Measurements from ENCODE around the gene HEXA. TPM values are rescaled to one million over a fixed set of nuclear protein-coding genes. Genes with fewer than 3 reads are reported as not detected.
"Not testable (repeated sequence)": the region's sequence is repeated elsewhere in the genome, so short reads cannot be mapped to it uniquely, and the experiment has no call there.

The HEXA gene
- total RNA-seq, 2 donors from 2014 or later: 67.1 to 97.3 TPM

DNA sequence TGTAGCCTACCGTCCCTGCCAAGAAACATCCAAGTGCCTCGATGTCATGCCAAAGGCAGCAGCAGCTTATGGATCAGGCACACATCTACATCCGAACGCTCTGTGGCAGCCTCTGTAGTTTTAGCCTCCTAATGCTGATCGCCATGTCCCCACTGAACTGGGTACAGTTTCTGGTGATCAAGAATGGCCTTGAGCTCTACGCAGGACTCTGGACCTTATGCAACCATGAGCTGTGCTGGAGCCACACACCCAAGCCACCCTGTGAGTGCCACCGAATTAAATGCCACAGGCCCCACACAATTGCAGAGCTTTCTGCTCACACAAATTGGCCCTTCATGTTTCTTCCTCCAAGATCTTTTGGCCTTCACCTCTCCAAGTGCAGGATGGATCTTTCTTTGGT lies 22.8 kb upstream of the HEXA start:
- Histone ChIP-seq H3K4me1 (no peaks in the 10 kb centered on the region), H3K4me3 (no peak overlapping the region), H3K9ac (ENCODE audit: low read depth in 2 of 2, low read length in 2 of 2) (no peak overlapping the region), H3K27me3 (no peaks in the 10 kb centered on the region), H3K9me3 (no peaks in the 10 kb centered on the region), H3K27ac (no peak overlapping the region), H3K36me3 (no peaks in the 10 kb centered on the region)
- intact Hi-C loops (cut with DNase I): no loop called here
- DNase-seq: no peak
- no peak for TF ChIP-seq CTCF (IDR thresholded peaks at IDR 0.05)

DNA sequence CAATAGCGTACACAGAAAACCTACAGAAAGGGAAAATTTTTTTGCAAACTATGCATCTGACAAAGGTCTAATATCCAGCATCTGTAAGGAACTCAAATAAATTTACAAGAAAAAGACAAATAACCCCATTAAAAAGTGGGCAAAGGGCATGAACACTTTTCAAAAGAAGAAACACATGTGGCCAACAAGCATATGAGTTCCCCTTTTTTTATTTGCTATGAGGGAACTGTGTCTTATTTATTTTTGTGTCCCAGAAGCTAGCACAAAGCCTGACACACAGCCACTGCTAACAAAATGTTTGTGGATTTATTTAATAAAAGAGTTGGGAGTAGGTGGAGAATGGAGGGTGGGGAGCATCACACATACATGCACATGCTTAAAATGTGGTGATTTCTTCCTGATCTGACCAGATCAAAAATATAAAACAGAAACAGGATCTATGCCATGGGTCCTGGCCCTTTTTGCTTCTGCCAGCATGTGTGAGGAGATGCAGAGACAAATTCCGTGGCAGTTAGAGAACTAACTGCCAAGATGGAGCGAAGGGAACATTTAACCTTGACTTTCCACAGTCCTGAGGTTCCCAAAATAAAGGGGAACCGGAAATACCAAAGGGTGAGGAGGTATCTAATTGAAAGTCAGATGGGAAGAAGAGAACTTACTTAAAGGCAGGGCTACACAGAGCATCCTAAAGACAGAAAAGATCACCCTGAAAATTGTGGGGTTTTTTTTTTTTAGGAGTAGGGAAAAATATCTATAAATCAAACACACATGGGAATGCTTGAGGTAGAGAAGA lies 22.2 kb upstream of the HEXA start, which contains the start of gene TMEM202:
TSS of gene TMEM202 (plus strand) at position 510 of the 793 bp plus-strand sequence. CDS start at position 532, 22 bp downstream.
- no peaks in the 10 kb centered on the region for H3K4me1 ChIP-seq
- TF ChIP-seq CTCF (IDR thresholded peaks at IDR 0.05): no peak
- H3K9me3 ChIP-seq: no peaks in the 10 kb centered on the region
- no peak for DNase-seq
- no peaks in the 10 kb centered on the region for H3K36me3 ChIP-seq
- no peaks in the 10 kb centered on the region for H3K27me3 ChIP-seq
- intact Hi-C loops (cut with DNase I): no loop called here
- no peak within 1 kb of the TSS for H3K4me3 ChIP-seq
- H3K9ac ChIP-seq (ENCODE audit: low read depth in 2 of 2, low read length in 2 of 2): no peak within 1 kb of the TSS
- H3K27ac ChIP-seq: no peak within 1 kb of the TSS

- DNase-seq; H3K9ac ChIP-seq (ENCODE audit: low read depth in 2 of 2, low read length in 2 of 2); H3K9me3 ChIP-seq; H3K4me3 ChIP-seq; H3K27me3 ChIP-seq; H3K27ac ChIP-seq; intact Hi-C loops (cut with DNase I); H3K36me3 ChIP-seq; H3K4me1 ChIP-seq: not testable (repeated sequence)
Measured at GRCh38 chr15:72396331-72396730, 20.5 kb upstream of the HEXA start.

DNA sequence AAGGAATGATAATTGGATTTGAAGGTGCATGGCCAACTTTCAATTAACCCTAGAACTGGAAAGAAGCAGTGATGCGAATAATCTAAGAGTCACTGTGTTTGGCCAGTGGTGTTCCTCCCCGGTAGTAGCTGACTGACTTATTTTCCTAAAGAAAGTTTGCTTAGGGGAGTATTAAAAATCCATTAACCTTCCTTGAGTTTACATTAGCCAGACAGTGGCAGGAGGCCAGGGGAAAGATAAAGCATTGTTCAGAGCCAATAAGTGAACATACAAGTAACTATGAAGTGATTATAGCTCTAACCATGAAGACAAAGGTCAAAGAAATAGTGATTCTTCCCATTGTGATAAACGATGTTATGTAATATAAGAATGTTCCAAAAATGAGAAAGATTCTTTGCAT lies 13.4 kb upstream of the HEXA start:
- no peak for DNase-seq
- TF ChIP-seq CTCF (IDR thresholded peaks at IDR 0.05): no peak
- H3K4me3 ChIP-seq: no peak overlapping the region

GRCh38 chr15:72387741-72388140 lies 11.9 kb upstream of the HEXA start:
- Histone ChIP-seq H3K4me1 (no peaks in the 10 kb centered on the region), H3K27ac (no peak overlapping the region), H3K36me3 (no peaks in the 10 kb centered on the region), H3K9ac (ENCODE audit: low read depth in 2 of 2, low read length in 2 of 2) (no peak overlapping the region), H3K9me3 (no peaks in the 10 kb centered on the region), H3K27me3 (no peaks in the 10 kb centered on the region), H3K4me3 (no peak overlapping the region)
- no peak for TF ChIP-seq CTCF (IDR thresholded peaks at IDR 0.05)
- intact Hi-C loops (cut with DNase I): no loop called here
- DNase-seq: no peak

More for the DNA sequence above, 13.4 kb upstream of the HEXA start:
- no peaks in the 10 kb centered on the region for H3K9me3 ChIP-seq
- intact Hi-C loops (cut with DNase I): no loop called here
- H3K4me1 ChIP-seq: no peaks in the 10 kb centered on the region
- H3K36me3 ChIP-seq: no peaks in the 10 kb centered on the region
- H3K27me3 ChIP-seq: no peaks in the 10 kb centered on the region
- no peak overlapping the region for H3K9ac ChIP-seq (ENCODE audit: low read depth in 2 of 2, low read length in 2 of 2)
- no peak overlapping the region for H3K27ac ChIP-seq

DNA sequence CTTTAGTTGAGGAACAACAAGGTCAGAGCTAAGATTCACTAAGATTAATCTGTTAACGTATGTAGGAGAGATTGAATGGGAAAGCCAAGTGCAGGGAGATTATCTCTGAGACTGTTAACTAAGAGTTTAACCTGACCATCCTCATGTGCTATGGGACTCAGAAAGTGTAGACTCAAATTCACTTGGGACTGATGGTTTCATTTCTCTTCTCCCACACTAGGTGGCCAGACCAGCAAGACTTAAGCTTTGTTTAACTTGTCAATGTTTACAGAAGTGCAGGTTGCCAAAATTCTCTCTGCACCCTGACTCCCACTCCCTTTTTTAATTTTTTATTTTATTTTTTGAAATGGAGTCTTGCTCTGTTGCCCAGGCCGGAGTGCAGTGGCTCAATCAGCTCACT lies 6.3 kb upstream of the HEXA start:
- Histone ChIP-seq H3K9ac (ENCODE audit: low read depth in 2 of 2, low read length in 2 of 2) (no peak overlapping the region), H3K4me1 (peaks cover under 1% of the 10 kb centered on the region), H3K27ac (no peak overlapping the region), H3K36me3 (no peaks in the 10 kb centered on the region), H3K27me3 (no peaks in the 10 kb centered on the region), H3K4me3 (no peak overlapping the region), H3K9me3 (no peaks in the 10 kb centered on the region)
- no peak for DNase-seq
- TF ChIP-seq CTCF (IDR thresholded peaks at IDR 0.05): no peak
- intact Hi-C loops (cut with DNase I): no loop called here
